SK-N-SH treated with all-trans-retinoic acid at 6 μM for 48 hours (cell line): ENCODE data around the gene NOP14.

Experiments used
- ARNTL ChIP-seq: fragments of 450-650 bp; formaldehyde crosslinking; IDR thresholded peaks from 2 replicates; pipeline ENCODE4 v1.5.0; 2020; ENCODE audit warnings: low read depth, mild to moderate bottlenecking, moderate library complexity, borderline replicate concordance
- POU6F1 ChIP-seq: fragments of 250-450 bp; sonication (Bioruptor Pico); IDR thresholded peaks from 2 replicates; pipeline ENCODE4 v1.8.0; 2021; ENCODE audit warnings: low read depth, mild to moderate bottlenecking, moderate library complexity, borderline replicate concordance
- RARB ChIP-seq: fragments of 250-450 bp; sonication (Bioruptor Pico); IDR thresholded peaks from 2 replicates; pipeline ENCODE4 v1.8.0; 2021; ENCODE audit warnings: mild to moderate bottlenecking, moderate library complexity
- ZFP30 ChIP-seq: fragments of 450-650 bp; formaldehyde crosslinking; IDR thresholded peaks from 2 replicates; pipeline ENCODE4 v1.5.0; 2022; ENCODE audit warnings: mild to moderate bottlenecking, moderate library complexity
- ZNF8 ChIP-seq: fragments of 450-650 bp; formaldehyde crosslinking; IDR thresholded peaks from 2 replicates; pipeline ENCODE4 v1.5.0; 2020; ENCODE audit warnings: mild to moderate bottlenecking, moderate library complexity
- TF ChIP-seq, protein P1 (sequence below): fragments of 250-450 bp; sonication (Bioruptor Pico); IDR thresholded peaks from 2 replicates; pipeline ENCODE4 v1.5.1; 2020; ENCODE audit warnings: low read depth, mild to moderate bottlenecking, moderate library complexity

- TF ChIP-seq ARNTL (CRISPR knock-in tag) (no peak), ZFP30 (CRISPR knock-in tag) (no peak), ZNF8 (CRISPR knock-in tag) (no peak), POU6F1 (CRISPR knock-in tag) (no peak), RARB (no peak)
- TF ChIP-seq, protein P1, sequence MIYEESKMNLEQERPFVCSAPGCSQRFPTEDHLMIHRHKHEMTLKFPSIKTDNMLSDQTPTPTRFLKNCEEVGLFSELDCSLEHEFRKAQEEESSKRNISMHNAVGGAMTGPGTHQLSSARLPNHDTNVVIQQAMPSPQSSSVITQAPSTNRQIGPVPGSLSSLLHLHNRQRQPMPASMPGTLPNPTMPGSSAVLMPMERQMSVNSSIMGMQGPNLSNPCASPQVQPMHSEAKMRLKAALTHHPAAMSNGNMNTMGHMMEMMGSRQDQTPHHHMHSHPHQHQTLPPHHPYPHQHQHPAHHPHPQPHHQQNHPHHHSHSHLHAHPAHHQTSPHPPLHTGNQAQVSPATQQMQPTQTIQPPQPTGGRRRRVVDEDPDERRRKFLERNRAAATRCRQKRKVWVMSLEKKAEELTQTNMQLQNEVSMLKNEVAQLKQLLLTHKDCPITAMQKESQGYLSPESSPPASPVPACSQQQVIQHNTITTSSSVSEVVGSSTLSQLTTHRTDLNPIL (CRISPR knock-in tag) = no peak
Measured at GRCh38 chr4:2949782-2950125, 13.5 kb downstream of the NOP14 start.
